ENCODE measurements around the gene TMEM205.

DNA sequence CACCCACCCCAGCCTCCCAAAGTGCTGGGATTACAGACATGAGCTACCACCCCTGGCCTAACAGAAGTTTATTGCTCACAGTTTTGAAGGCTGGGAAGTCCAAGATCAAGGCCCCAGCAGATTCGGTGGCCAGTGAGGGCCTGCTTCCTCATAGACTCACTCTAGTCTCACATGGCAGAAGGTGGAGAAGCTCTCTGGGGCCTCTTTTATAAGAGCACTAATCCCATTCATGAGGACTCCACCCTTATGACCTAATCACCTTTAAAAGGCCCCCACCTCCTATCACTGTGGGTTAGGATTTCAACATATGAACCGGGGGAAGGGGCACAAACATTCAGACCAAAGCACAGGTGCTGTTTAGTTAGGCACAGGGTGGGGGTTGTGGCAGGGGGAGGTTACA is 21.5 kb upstream of the TMEM205 start:
- TF ChIP-seq POLR2A (IDR thresholded peaks at IDR 0.05) (no peak), CTCF (IDR thresholded peaks at IDR 0.05) (no peak)

Data from prostate gland (tissue), 2 donors.